Thyroid gland (tissue), 4 donors: ENCODE results near the gene MINK1.

Experiments used
- POLR2A ChIP-seq, 2 donors: fragments of 450-650 bp; IDR thresholded peaks; one replicate each; pipeline ENCODE4 v1.6.1; 2017; ENCODE audit warnings: antibody characterized with exemption in 2 of 2, mild to moderate bottlenecking in 2 of 2, moderate library complexity in 1 of 2
- TF ChIP-seq, protein P1 (sequence below), 6 experiments: fragments of 200-600 bp in 3 of 6; fragments of 450-650 bp in 3 of 6; sonication (generic) in 3 of 6; IDR thresholded peaks; one replicate each; pipeline ENCODE4 v1.5.1; 2016 to 2019; ENCODE audit warnings: antibody characterized with exemption in 6 of 6, mild to moderate bottlenecking in 2 of 6, inconsistent platforms in 1 of 6, moderate library complexity in 1 of 6

DNA sequence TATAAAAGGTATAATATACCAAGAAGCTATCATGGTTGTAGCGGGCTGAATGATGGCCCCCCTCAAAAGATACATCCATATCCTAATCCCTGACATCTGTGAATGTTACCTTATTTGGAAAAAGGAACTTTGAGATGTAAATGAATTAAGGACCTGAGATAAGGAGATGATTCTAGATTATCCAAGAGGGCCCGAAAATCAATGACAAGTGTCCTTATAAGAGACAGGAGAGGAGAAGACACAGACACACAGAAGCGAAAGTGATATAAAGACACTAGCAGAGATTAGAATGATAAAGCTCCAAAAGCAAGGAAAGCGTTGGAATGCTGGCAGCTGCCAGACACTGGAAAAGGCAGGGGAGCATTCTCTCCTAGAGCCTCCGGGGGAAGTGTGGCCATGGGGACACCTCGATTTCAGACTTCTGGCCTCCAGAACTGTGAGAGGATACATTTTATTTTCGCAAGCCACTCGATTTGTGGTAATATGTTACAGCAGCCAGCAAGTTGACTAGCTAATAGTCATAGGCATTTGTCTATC lies 86.4 kb downstream of the MINK1 start:
- TF ChIP-seq, protein P1, sequence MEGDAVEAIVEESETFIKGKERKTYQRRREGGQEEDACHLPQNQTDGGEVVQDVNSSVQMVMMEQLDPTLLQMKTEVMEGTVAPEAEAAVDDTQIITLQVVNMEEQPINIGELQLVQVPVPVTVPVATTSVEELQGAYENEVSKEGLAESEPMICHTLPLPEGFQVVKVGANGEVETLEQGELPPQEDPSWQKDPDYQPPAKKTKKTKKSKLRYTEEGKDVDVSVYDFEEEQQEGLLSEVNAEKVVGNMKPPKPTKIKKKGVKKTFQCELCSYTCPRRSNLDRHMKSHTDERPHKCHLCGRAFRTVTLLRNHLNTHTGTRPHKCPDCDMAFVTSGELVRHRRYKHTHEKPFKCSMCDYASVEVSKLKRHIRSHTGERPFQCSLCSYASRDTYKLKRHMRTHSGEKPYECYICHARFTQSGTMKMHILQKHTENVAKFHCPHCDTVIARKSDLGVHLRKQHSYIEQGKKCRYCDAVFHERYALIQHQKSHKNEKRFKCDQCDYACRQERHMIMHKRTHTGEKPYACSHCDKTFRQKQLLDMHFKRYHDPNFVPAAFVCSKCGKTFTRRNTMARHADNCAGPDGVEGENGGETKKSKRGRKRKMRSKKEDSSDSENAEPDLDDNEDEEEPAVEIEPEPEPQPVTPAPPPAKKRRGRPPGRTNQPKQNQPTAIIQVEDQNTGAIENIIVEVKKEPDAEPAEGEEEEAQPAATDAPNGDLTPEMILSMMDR (IDR thresholded peaks at IDR 0.05): no peak
- TF ChIP-seq POLR2A (IDR thresholded peaks at IDR 0.05): no peak
